H9 (cell line): Measurements from ENCODE around the gene PIP5K1C. TPM values are rescaled to one million over a fixed set of nuclear protein-coding genes. Genes with fewer than 3 reads are reported as not detected.

Experiments
- DNase-seq: peaks from one replicate; pipeline ENCODE4 v3.0.0-alpha.2; 2017
- H2AFZ ChIP-seq: one replicate; pipeline ENCODE4 v1.6.1; 2013; ENCODE audit warnings: mild to moderate bottlenecking, low read length, control low read depth, moderate library complexity
- H2AK5ac ChIP-seq: 2 replicates; pipeline ENCODE4 v1.6.1; 2013; ENCODE audit warnings: low read length, control low read depth, mixed read lengths; ENCODE audit not compliant: insufficient read length
- H2BK120ac ChIP-seq: one replicate; pipeline ENCODE4 v1.6.1; 2013; ENCODE audit warnings: low read depth, mild to moderate bottlenecking, low read length, control low read depth, inconsistent platforms; ENCODE audit not compliant: poor library complexity, severe bottlenecking
- H2BK12ac ChIP-seq: 2 replicates; pipeline ENCODE4 v1.6.1; 2013; ENCODE audit warnings: low read length, control low read depth, mixed read lengths, low read depth; ENCODE audit not compliant: insufficient read length
- H2BK15ac ChIP-seq: 2 replicates; pipeline ENCODE4 v1.6.1; 2013; ENCODE audit warnings: low read depth, low read length, control low read depth
- H2BK20ac ChIP-seq: one replicate; pipeline ENCODE4 v1.6.1; 2013; ENCODE audit warnings: low read depth, mild to moderate bottlenecking, low read length, control low read depth, inconsistent platforms; ENCODE audit not compliant: poor library complexity, severe bottlenecking
- H2BK5ac ChIP-seq: 2 replicates; pipeline ENCODE4 v1.6.1; 2013; ENCODE audit warnings: low read length, control low read depth, mixed read lengths; ENCODE audit not compliant: insufficient read length
- H3K14ac ChIP-seq: 2 replicates; pipeline ENCODE4 v1.6.1; 2013; ENCODE audit warnings: low read length, control low read depth; ENCODE audit not compliant: insufficient read depth
- H3K18ac ChIP-seq: 2 replicates; pipeline ENCODE4 v1.6.1; 2013; ENCODE audit warnings: low read depth, mild to moderate bottlenecking, mixed read lengths, low read length, control low read depth; ENCODE audit not compliant: insufficient read length
- H3K23ac ChIP-seq: 2 replicates; pipeline ENCODE4 v1.6.1; 2013; ENCODE audit warnings: low read length, control low read depth, mixed read lengths, low read depth; ENCODE audit not compliant: insufficient read length
- H3K23me2 ChIP-seq: 2 replicates; pipeline ENCODE4 v1.6.1; 2013; ENCODE audit warnings: low read depth, mild to moderate bottlenecking, mixed read lengths, low read length, control low read depth; ENCODE audit not compliant: insufficient read length, poor library complexity, severe bottlenecking
- H3K27ac ChIP-seq: 2 replicates; pipeline ENCODE4 v1.5.1; 2013; ENCODE audit warnings: low read length, control low read depth, mixed read lengths, low read depth; ENCODE audit not compliant: insufficient read length
- H3K27me3 ChIP-seq: 2 replicates; pipeline ENCODE4 v1.6.1; 2013; ENCODE audit warnings: low read length, control low read depth, inconsistent platforms; ENCODE audit not compliant: insufficient read depth
- H3K4ac ChIP-seq: 2 replicates; pipeline ENCODE4 v1.6.1; 2013; ENCODE audit warnings: low read depth, mild to moderate bottlenecking, control low read depth, inconsistent platforms, low read length, moderate library complexity
- H3K4me1 ChIP-seq: 2 replicates; pipeline ENCODE4 v1.6.1; 2013; ENCODE audit warnings: low read length, control low read depth, inconsistent platforms; ENCODE audit not compliant: insufficient read depth
- H3K4me2 ChIP-seq: 2 replicates; pipeline ENCODE4 v1.6.1; 2013; ENCODE audit warnings: low read length, control low read depth, mixed read lengths; ENCODE audit not compliant: insufficient read length, insufficient read depth
- H3K56ac ChIP-seq: 2 replicates; pipeline ENCODE4 v1.6.1; 2013; ENCODE audit warnings: low read depth, mild to moderate bottlenecking, mixed read lengths, low read length, control low read depth; ENCODE audit not compliant: insufficient read length
- H3K79me1 ChIP-seq: 2 replicates; pipeline ENCODE4 v1.6.1; 2013; ENCODE audit warnings: low read depth, mild to moderate bottlenecking, moderate library complexity, low read length, control low read depth, inconsistent platforms; ENCODE audit not compliant: insufficient read depth, poor library complexity, severe bottlenecking
- H3K79me2 ChIP-seq: 2 replicates; pipeline ENCODE4 v1.6.1; 2013; ENCODE audit warnings: low read length, control low read depth, inconsistent platforms; ENCODE audit not compliant: insufficient read depth
- H3K9ac ChIP-seq: 2 replicates; pipeline ENCODE4 v1.6.1; 2013; ENCODE audit warnings: low read length, control low read depth, mixed read lengths; ENCODE audit not compliant: insufficient read length; ENCODE audit errors: extremely low read depth
- H3K9me3 ChIP-seq: one replicate; pipeline ENCODE4 v1.6.1; 2013; ENCODE audit warnings: low read depth, low read length, inconsistent platforms; ENCODE audit not compliant: control insufficient read depth
- H3T11ph ChIP-seq: one replicate; pipeline ENCODE4 v1.6.1; 2013; ENCODE audit warnings: mild to moderate bottlenecking, low read length, control low read depth, inconsistent platforms
- H4K20me1 ChIP-seq: one replicate; pipeline ENCODE4 v1.6.1; 2013; ENCODE audit not compliant: control insufficient read depth, insufficient read length, insufficient read depth
- H4K5ac ChIP-seq: 2 replicates; pipeline ENCODE4 v1.6.1; 2013; ENCODE audit warnings: low read depth, mild to moderate bottlenecking, mixed read lengths, low read length, control low read depth; ENCODE audit not compliant: insufficient read length
- H4K8ac ChIP-seq: replicated peaks from 2 replicates; pipeline ENCODE4 v1.6.1; 2013; ENCODE audit warnings: low read length, control low read depth, mixed read lengths, low read depth; ENCODE audit not compliant: insufficient read length
- H4K91ac ChIP-seq: 2 replicates; pipeline ENCODE4 v1.6.1; 2013; ENCODE audit warnings: low read depth, mild to moderate bottlenecking, moderate library complexity, mixed read lengths, low read length, control low read depth; ENCODE audit not compliant: insufficient read length
- H3K27ac Mint-ChIP-seq, 3 experiments: 2 replicates in 2 of 3; 3 replicates in 1 of 3; pipeline ENCODE4 v1.8.0; 2020 to 2021; ENCODE audit warnings: mixed read lengths in 3 of 3, mild to moderate bottlenecking in 1 of 3, moderate library complexity in 1 of 3
- H3K27me3 Mint-ChIP-seq: 2 replicates; pipeline ENCODE4 v1.8.0; 2021; ENCODE audit warnings: low read depth, mild to moderate bottlenecking, moderate library complexity, mixed read lengths
- H3K36me3 Mint-ChIP-seq, 3 experiments: 2 replicates in 2 of 3; 3 replicates in 1 of 3; pipeline ENCODE4 v1.8.0; 2020 to 2021; ENCODE audit warnings: low read depth in 3 of 3, mixed read lengths in 3 of 3; ENCODE audit not compliant: insufficient read depth in 1 of 3
- H3K4me1 Mint-ChIP-seq, 2 experiments: 2 replicates each; pipeline ENCODE4 v1.8.0; 2020; ENCODE audit warnings: mixed read lengths in 2 of 2
- H3K4me3 Mint-ChIP-seq, 2 experiments: 2 replicates in 1 of 2; 3 replicates in 1 of 2; pipeline ENCODE4 v1.8.0; 2020 to 2021; ENCODE audit warnings: mild to moderate bottlenecking in 2 of 2, mixed read lengths in 2 of 2, moderate library complexity in 1 of 2
- H3K9me3 Mint-ChIP-seq, 2 experiments: 2 replicates in 1 of 2; 3 replicates in 1 of 2; pipeline ENCODE4 v1.8.0; 2020; ENCODE audit warnings: mild to moderate bottlenecking in 2 of 2, mixed read lengths in 2 of 2, moderate library complexity in 1 of 2
- WGBS: extraction: QIAGEN DNeasy Blood & Tissue Kit; methylation state at CpG from one replicate; pipeline ENCODE4 v1.1.7; 2013; ENCODE audit warnings: missing lambda C conversion rate, low lambda C conversion rate, mixed read lengths; ENCODE audit not compliant: insufficient read length; ENCODE audit errors: extremely low coverage; 5-methylcytosine and 5-hydroxymethylcytosine counted together
- total RNA-seq: library from RNA; stranded (reverse); gene quantifications from 2 replicates; pipeline ENCODE4 v1.2.1, GENCODE V29; 2021
- TF ChIP-seq, protein P1 (sequence below): fragments of 200-600 bp; sonication (generic); conservative IDR thresholded peaks from 3 replicates; pipeline ENCODE4 v1.8.0; 2021; ENCODE audit warnings: antibody characterized with exemption, mild to moderate bottlenecking

The PIP5K1C gene
- total RNA-seq, 1 experiment from 2014 or later = 41.7 TPM

DNA sequence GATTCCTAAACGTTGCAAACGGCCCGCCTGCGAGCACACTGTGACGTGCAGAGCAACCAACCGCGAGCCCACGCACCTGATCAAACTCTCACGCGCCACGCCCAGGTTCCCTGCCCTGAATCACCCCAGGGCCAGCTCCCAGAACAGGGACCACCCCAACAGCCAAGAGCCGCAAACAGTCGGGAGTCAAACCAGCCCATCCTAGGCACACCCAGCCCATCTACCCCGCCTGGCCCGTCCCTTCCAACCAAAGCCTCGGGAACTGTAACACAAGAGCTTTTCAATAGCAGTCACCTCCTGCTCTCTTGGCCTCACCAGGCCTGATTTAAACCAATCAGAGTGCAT lies 8.9 kb downstream of the PIP5K1C start:
- Histone ChIP-seq H3K9me3 (no peaks in the 10 kb centered on the region), H3K18ac (no peak overlapping the region), H3K27ac (no peak overlapping the region), H2AFZ (no peak overlapping the region), H2BK5ac (no peak overlapping the region), H2BK15ac (no peak overlapping the region), H3K56ac (no peak overlapping the region), H3K79me2 (peaks cover 3% of the 10 kb centered on the region; the same call in 1 of the 2 replicates), H3K14ac (no peak overlapping the region), H3K4me1 (peaks cover 3% of the 10 kb centered on the region; the same call in 1 of the 2 replicates), H4K20me1 (peaks cover 3% of the 10 kb centered on the region), H2BK120ac (no peak overlapping the region), H3K23ac (no peak overlapping the region), H3K23me2 (peaks cover 9% of the 10 kb centered on the region), H3K79me1 (no peaks in the 10 kb centered on the region), H2BK20ac (no peak overlapping the region), H3K4ac (no peak overlapping the region), H2BK12ac (no peak overlapping the region), H3T11ph (no peak overlapping the region), H3K27me3 (no peaks in the 10 kb centered on the region), H4K5ac (no peak overlapping the region), H2AK5ac (no peak overlapping the region), H4K8ac (no peak overlapping the region), H3K4me2 (no peak overlapping the region), H3K9ac (no peak overlapping the region), H4K91ac (no peak overlapping the region)
- TF ChIP-seq, protein P1, sequence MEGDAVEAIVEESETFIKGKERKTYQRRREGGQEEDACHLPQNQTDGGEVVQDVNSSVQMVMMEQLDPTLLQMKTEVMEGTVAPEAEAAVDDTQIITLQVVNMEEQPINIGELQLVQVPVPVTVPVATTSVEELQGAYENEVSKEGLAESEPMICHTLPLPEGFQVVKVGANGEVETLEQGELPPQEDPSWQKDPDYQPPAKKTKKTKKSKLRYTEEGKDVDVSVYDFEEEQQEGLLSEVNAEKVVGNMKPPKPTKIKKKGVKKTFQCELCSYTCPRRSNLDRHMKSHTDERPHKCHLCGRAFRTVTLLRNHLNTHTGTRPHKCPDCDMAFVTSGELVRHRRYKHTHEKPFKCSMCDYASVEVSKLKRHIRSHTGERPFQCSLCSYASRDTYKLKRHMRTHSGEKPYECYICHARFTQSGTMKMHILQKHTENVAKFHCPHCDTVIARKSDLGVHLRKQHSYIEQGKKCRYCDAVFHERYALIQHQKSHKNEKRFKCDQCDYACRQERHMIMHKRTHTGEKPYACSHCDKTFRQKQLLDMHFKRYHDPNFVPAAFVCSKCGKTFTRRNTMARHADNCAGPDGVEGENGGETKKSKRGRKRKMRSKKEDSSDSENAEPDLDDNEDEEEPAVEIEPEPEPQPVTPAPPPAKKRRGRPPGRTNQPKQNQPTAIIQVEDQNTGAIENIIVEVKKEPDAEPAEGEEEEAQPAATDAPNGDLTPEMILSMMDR = no peak
- Mint-ChIP-seq H3K27ac (peak overlapping the region in 2 of 3 experiments; percentile 39 to 47; a peak in 3 of 7 replicates), H3K9me3 (no peaks in the 10 kb centered on the region), H3K4me1 (peaks cover 8 to 13% of the 10 kb centered on the region in 2 experiments), H3K27me3 (no peaks in the 10 kb centered on the region), H3K4me3 (no peak overlapping the region), H3K36me3 (peaks cover 3 to 18% (median 12%) of the 10 kb centered on the region in 3 experiments; a peak in 6 of 7 replicates)
- no CpG with 5 or more reads among the region's 16 CpGs for WGBS
- no peak for DNase-seq
